GM18868 (cell line): Measurements from ENCODE around the gene SLAMF7.
"Not testable (repeated sequence)": the region's sequence is repeated elsewhere in the genome, so short reads cannot be mapped to it uniquely, and the experiment has no call there.

Experiments used
- ATAC-seq: cut with Tn5 transposase; IDR thresholded peaks from one replicate; pipeline ENCODE4 v1.9.1; 2021; ENCODE audit warnings: mild to moderate bottlenecking, moderate library complexity; ENCODE audit not compliant: unreplicated experiment

SLAMF7 gene

GRCh38 chr1:160772331-160772730, 33.3 kb downstream of the SLAMF7 start:
- ATAC-seq = no peak

GRCh38 chr1:160773093-160773492, 34.0 kb downstream of the SLAMF7 start:
- no peak for ATAC-seq

- no peak for ATAC-seq
Observed at GRCh38 chr1:160774886-160775719, 36.1 kb downstream of the SLAMF7 start.

GRCh38 chr1:160776178-160776577, 37.1 kb downstream of the SLAMF7 start:
- peak; percentile 54 for ATAC-seq

GRCh38 chr1:160777486-160778089, 38.5 kb downstream of the SLAMF7 start:
- no peak for ATAC-seq

- ATAC-seq = no peak
Observed at GRCh38 chr1:160778976-160779375, 39.9 kb downstream of the SLAMF7 start.

GRCh38 chr1:160779626-160780397, 40.8 kb downstream of the SLAMF7 start:
- no peak for ATAC-seq

GRCh38 chr1:160780398-160780755, 41.3 kb downstream of the SLAMF7 start:
- no peak for ATAC-seq

- no peak for ATAC-seq
Observed at GRCh38 chr1:160781186-160781766, 42.2 kb downstream of the SLAMF7 start.

GRCh38 chr1:160781914-160782689, 43.1 kb downstream of the SLAMF7 start:
- ATAC-seq = peak; percentile 95

- not testable (repeated sequence) for ATAC-seq
Observed at GRCh38 chr1:160782988-160783765, 44.1 kb downstream of the SLAMF7 start.

GRCh38 chr1:160789051-160789701, 50.1 kb downstream of the SLAMF7 start:
- ATAC-seq = no peak

GRCh38 chr1:160789702-160790611, 50.9 kb downstream of the SLAMF7 start:
- peak; percentile 80 for ATAC-seq

GRCh38 chr1:160794376-160794775, 55.3 kb downstream of the SLAMF7 start:
- no peak for ATAC-seq

GRCh38 chr1:160795951-160796383, 56.9 kb downstream of the SLAMF7 start, which contains the start of gene LY9:
LY9 (plus strand) TSS chr1:160796174; CDS start chr1:160796188, 14 bp downstream.
- peak; percentile 78 for ATAC-seq

GRCh38 chr1:160797271-160797709, 58.2 kb downstream of the SLAMF7 start:
- no peak for ATAC-seq

GRCh38 chr1:160797861-160798273, 58.8 kb downstream of the SLAMF7 start:
- ATAC-seq = no peak

- no peak for ATAC-seq
Observed at GRCh38 chr1:160798439-160798838, 59.4 kb downstream of the SLAMF7 start.
